H1 (cell line): ENCODE results near the gene C5orf46. TPM values are rescaled to one million over a fixed set of nuclear protein-coding genes. Genes with fewer than 3 reads are reported as not detected.

ENCODE experiments used
- BACH1 ChIP-seq: IDR thresholded peaks from 2 replicates; pipeline ENCODE4 v1.6.1; 2012; ENCODE audit warnings: low read length, improper control_type of control experiment
- CHD1 ChIP-seq: IDR thresholded peaks from 2 replicates; pipeline ENCODE4 v1.6.1; 2012; ENCODE audit warnings: low read depth, low read length, improper control_type of control experiment
- CHD7 ChIP-seq: fragments of 300-600 bp; sonication (generic); IDR thresholded peaks from 2 replicates; pipeline ENCODE4 v1.7.1; 2012; ENCODE audit warnings: low read length, moderate library complexity, mild to moderate bottlenecking, inconsistent platforms; ENCODE audit not compliant: insufficient replicate concordance
- SAP30 ChIP-seq: fragments of 300-600 bp; sonication (generic); IDR thresholded peaks from 2 replicates; pipeline ENCODE4 v1.7.1; 2012; ENCODE audit warnings: low read length, moderate library complexity, mild to moderate bottlenecking, inconsistent platforms; ENCODE audit not compliant: insufficient read depth, insufficient replicate concordance
- SIN3A ChIP-seq, 2 experiments: IDR thresholded peaks in 1 of 2; conservative IDR thresholded peaks in 1 of 2; 2 replicates each; pipeline ENCODE4 v1.6.1; 2011 to 2012; ENCODE audit warnings: low read length in 2 of 2, improper control_type of control experiment in 1 of 2, low read depth in 1 of 2, mild to moderate bottlenecking in 1 of 2
- TBP ChIP-seq: IDR thresholded peaks from 2 replicates; pipeline ENCODE4 v1.6.1; 2011; ENCODE audit warnings: low read depth, low read length, improper control_type of control experiment
- polyA plus RNA-seq, 7 experiments: library from polyadenylated mRNA; depleted of rRNA in 3 of 7; stranded (reverse) in 5 of 7; unstranded in 2 of 7; fragments of >200 nt in 5 of 7; fragments of 200-250 nt in 2 of 7; gene quantifications; 1 replicate in 5 of 7; 2 replicates in 1 of 7; 4 replicates in 1 of 7; pipeline versions ENCODE4 v1.2.1 to v1.2.3, GENCODE V29; 2011 to 2013; ENCODE audit warnings: missing spikeins in 2 of 7, mixed read lengths in 2 of 7
- total RNA-seq: library from RNA; stranded (reverse); fragmentation: NEBNext Ultra II Directional; extraction: Animal tissue kit (Norgen Biotek cat#: 25700); gene quantifications from 2 replicates; pipeline ENCODE4 v1.2.1, GENCODE V29; 2021

Gene C5orf46
- total and polyA plus RNA-seq, 2 of the 8 experiments (the other 6 are each of a cell fraction or from before 2014, with no cell fraction given): not detected

GRCh38 chr5:147954971-147955370 is 48.6 kb upstream of the C5orf46 start (continued):
- no peak for TF ChIP-seq CHD7
- TF ChIP-seq CHD1: no peak
- no peak for TF ChIP-seq SAP30
- TF ChIP-seq SIN3A (conservative IDR thresholded peaks at IDR 0.05 in 1 of 2, IDR thresholded peaks at IDR 0.05 in 1 of 2; ENCODE audit: low read depth in 1 of 2, low read length in 2 of 2): no peak
- no peak for TF ChIP-seq TBP
- no peak for TF ChIP-seq BACH1
